CD14-positive monocyte (primary cell): ENCODE results near the gene CDC45. TPM values are rescaled to one million over a fixed set of nuclear protein-coding genes. Genes with fewer than 3 reads are reported as not detected.

Experiments
- DNase-seq, 3 donors: peaks; one replicate each; pipeline ENCODE4 v3.0.0-alpha.2; 2011 to 2022
- H2AFZ ChIP-seq: 2 replicates; pipeline ENCODE4 v1.6.0; 2012; ENCODE audit warnings: mild to moderate bottlenecking, low read depth, low read length, inconsistent platforms; ENCODE audit not compliant: insufficient read depth, poor library complexity, severe bottlenecking
- H3K27ac ChIP-seq, 2 donors: 1 replicate in 1 of 2; 2 replicates in 1 of 2; pipeline ENCODE4 v1.5.1; 2012 to 2013; ENCODE audit warnings: low read length in 2 of 2, control low read depth in 1 of 2, inconsistent platforms in 1 of 2, low read depth in 1 of 2, mild to moderate bottlenecking in 1 of 2
- H3K27me3 ChIP-seq, 2 donors: one replicate each; pipeline versions ENCODE4 v1.6.0 to v1.6.1; 2011 to 2013; ENCODE audit warnings: low read length in 2 of 2; ENCODE audit not compliant: control insufficient read depth in 2 of 2, insufficient read depth in 2 of 2
- H3K36me3 ChIP-seq, 2 donors: replicated peaks in 1 of 2; 1 replicate in 1 of 2; 2 replicates in 1 of 2; pipeline versions ENCODE4 v1.5.1 to v1.6.1; 2012 to 2013; ENCODE audit warnings: low read length in 2 of 2, control low read depth in 1 of 2, inconsistent platforms in 1 of 2, mild to moderate bottlenecking in 1 of 2; ENCODE audit not compliant: insufficient read depth in 2 of 2, control insufficient read depth in 1 of 2
- H3K4me1 ChIP-seq, 2 donors: 1 replicate in 1 of 2; 2 replicates in 1 of 2; pipeline versions ENCODE4 v1.5.1 to v1.6.1; 2012 to 2013; ENCODE audit warnings: low read length in 2 of 2, control low read depth in 1 of 2, inconsistent platforms in 1 of 2, mild to moderate bottlenecking in 1 of 2, moderate library complexity in 1 of 2; ENCODE audit not compliant: insufficient read depth in 2 of 2, control insufficient read depth in 1 of 2
- H3K4me2 ChIP-seq: replicated peaks from 2 replicates; pipeline ENCODE3; 2012; ENCODE audit warnings: low read length, moderate library complexity, mild to moderate bottlenecking; ENCODE audit not compliant: poor library complexity, severe bottlenecking; ENCODE audit errors: extremely low read depth
- H3K4me3 ChIP-seq, 3 experiments: fragments of 200-600 bp in 1 of 3; sonication (generic) in 1 of 3; replicated peaks in 1 of 3; 1 replicate in 2 of 3; 2 replicates in 1 of 3; pipeline ENCODE4 v1.5.1; 2011 to 2013; ENCODE audit warnings: low read length in 3 of 3, mild to moderate bottlenecking in 3 of 3, control low read depth in 2 of 3, low read depth in 2 of 3, inconsistent platforms in 1 of 3, moderate library complexity in 1 of 3
- H3K79me2 ChIP-seq: 2 replicates; pipeline ENCODE4 v1.6.0; 2012; ENCODE audit warnings: mild to moderate bottlenecking, control low read depth, inconsistent platforms, low read length, moderate library complexity; ENCODE audit not compliant: insufficient read depth
- H3K9ac ChIP-seq: 2 replicates; pipeline ENCODE4 v1.6.0; 2017; ENCODE audit warnings: low read length, mild to moderate bottlenecking; ENCODE audit not compliant: insufficient read depth, poor library complexity, severe bottlenecking
- H3K9me3 ChIP-seq, 2 donors: replicated peaks in 1 of 2; 1 replicate in 1 of 2; 2 replicates in 1 of 2; pipeline versions ENCODE4 v1.5.1 to v1.6.1; 2012 to 2013; ENCODE audit warnings: low read length in 2 of 2, control low read depth in 1 of 2; ENCODE audit not compliant: control insufficient read depth in 1 of 2, insufficient read depth in 1 of 2
- H4K20me1 ChIP-seq: 2 replicates; pipeline ENCODE4 v1.6.0; 2012; ENCODE audit warnings: mild to moderate bottlenecking, low read length, control low read depth, moderate library complexity; ENCODE audit not compliant: insufficient read depth
- H3K27ac Mint-ChIP-seq, 7 donors: one replicate each; pipeline ENCODE4 v1.8.0; 2020; ENCODE audit warnings: mild to moderate bottlenecking in 7 of 7, mixed read lengths in 7 of 7, moderate library complexity in 6 of 7, inconsistent platforms in 2 of 7
- H3K27me3 Mint-ChIP-seq, 3 donors: one replicate each; pipeline ENCODE4 v1.8.0; 2021 to 2022; ENCODE audit warnings: low read depth in 3 of 3, mild to moderate bottlenecking in 3 of 3, mixed read lengths in 3 of 3, moderate library complexity in 3 of 3, inconsistent platforms in 1 of 3
- H3K36me3 Mint-ChIP-seq, 2 donors: one replicate each; pipeline ENCODE4 v1.8.0; 2020; ENCODE audit warnings: mixed read lengths in 2 of 2, inconsistent platforms in 1 of 2, mild to moderate bottlenecking in 1 of 2
- H3K4me1 Mint-ChIP-seq: one replicate; pipeline ENCODE4 v1.8.0; 2020; ENCODE audit warnings: mild to moderate bottlenecking, mixed read lengths
- H3K4me3 Mint-ChIP-seq, 2 donors: one replicate each; pipeline ENCODE4 v1.8.0; 2020; ENCODE audit warnings: mild to moderate bottlenecking in 2 of 2, mixed read lengths in 2 of 2, moderate library complexity in 1 of 2
- H3K9me3 Mint-ChIP-seq, 7 donors: one replicate each; pipeline ENCODE4 v1.8.0; 2020 to 2022; ENCODE audit warnings: mixed read lengths in 7 of 7, mild to moderate bottlenecking in 6 of 7, moderate library complexity in 6 of 7, inconsistent platforms in 2 of 7
- CTCF ChIP-seq: fragments of 200-600 bp; IDR thresholded peaks from one replicate; pipeline ENCODE4 v1.8.0; 2022; ENCODE audit warnings: antibody characterized with exemption, mild to moderate bottlenecking
- WGBS: methylation state at CpG from one replicate; pipeline ENCODE4 v1.1.5; 2013; ENCODE audit warnings: missing lambda C conversion rate; ENCODE audit not compliant: insufficient coverage; 5-methylcytosine and 5-hydroxymethylcytosine counted together
- intact Hi-C, 2 donors: fragments of 100-400 bp; cut with micrococcal nuclease; formaldehyde crosslinking; loops; one replicate each; pipeline versions ENCODE4 v1.15.0 to v1.15.1; 2023
- polyA plus RNA-seq, 3 donors: library from polyadenylated mRNA; depleted of rRNA in 1 of 3; unstranded in 2 of 3; stranded (reverse) in 1 of 3; fragments of 300-500 nt in 2 of 3; fragments of >200 nt in 1 of 3; fragmentation: Illumina TruSeq in 2 of 3; gene quantifications; 1 replicate in 2 of 3; 2 replicates in 1 of 3; pipeline ENCODE4 v1.2.3, GENCODE V29; 2012 to 2021

The CDC45 gene
- polyA plus RNA-seq, 3 donors: 0.04 TPM; not detected in 2

- no peak for TF ChIP-seq CTCF
Measured at GRCh38 chr22:19498154-19498865, 18.6 kb downstream of the CDC45 start.

GRCh38 chr22:19498866-19499190 lies 19.1 kb downstream of the CDC45 start:
- Histone ChIP-seq H3K4me1 (no peaks in the 10 kb centered on the region), H3K9me3 (no peaks in the 10 kb centered on the region), H3K4me3 (no peak overlapping the region), H3K79me2 (no peaks in the 10 kb centered on the region), H3K9ac (no peak overlapping the region), H2AFZ (no peak overlapping the region), H3K4me2 (no peak overlapping the region), H3K27ac (no peak overlapping the region), H4K20me1 (no peaks in the 10 kb centered on the region), H3K36me3 (peaks cover 20 to 53% of the 10 kb centered on the region in 2 donors), H3K27me3 (no peaks in the 10 kb centered on the region)
- WGBS: 100% methylated on average over 3 of the region's 3 CpGs
- no peaks in the 10 kb centered on the region for H3K27me3 Mint-ChIP-seq
- no peaks in the 10 kb centered on the region for H3K9me3 Mint-ChIP-seq
- H3K4me1 Mint-ChIP-seq: no peaks in the 10 kb centered on the region
- no peak for DNase-seq
- H3K36me3 Mint-ChIP-seq: peaks cover 10 to 43% of the 10 kb centered on the region in 2 donors
- TF ChIP-seq CTCF: no peak
- intact Hi-C loops: loop anchor here in 1 of 2 donors (10.0 kb wide), 1 partner anchor 136 kb away; no protein-coding TSS in a partner anchor
- H3K4me3 Mint-ChIP-seq: no peak overlapping the region
- H3K27ac Mint-ChIP-seq: peak overlapping the region in 3 of 7 donors; percentile 22 to 58 (median 57)

More at GRCh38 chr22:19498154-19498865, 18.6 kb downstream of the CDC45 start:
- Histone ChIP-seq H3K4me3 (no peak overlapping the region), H3K79me2 (no peaks in the 10 kb centered on the region), H4K20me1 (no peaks in the 10 kb centered on the region), H3K4me2 (no peak overlapping the region), H3K4me1 (no peaks in the 10 kb centered on the region), H3K9me3 (no peaks in the 10 kb centered on the region), H3K9ac (peak overlapping the region; percentile 15), H3K27ac (no peak overlapping the region), H3K36me3 (peaks cover 21 to 53% of the 10 kb centered on the region in 2 donors), H3K27me3 (no peaks in the 10 kb centered on the region), H2AFZ (no peak overlapping the region)
- no peak overlapping the region for H3K4me3 Mint-ChIP-seq
- H3K27ac Mint-ChIP-seq: no peak overlapping the region
- DNase-seq: no peak
- H3K36me3 Mint-ChIP-seq: peaks cover 9 to 48% of the 10 kb centered on the region in 2 donors
- H3K27me3 Mint-ChIP-seq: no peaks in the 10 kb centered on the region
- no peaks in the 10 kb centered on the region for H3K4me1 Mint-ChIP-seq
- H3K9me3 Mint-ChIP-seq: no peaks in the 10 kb centered on the region
- intact Hi-C loops: loop anchor here in 1 of 2 donors (10.0 kb wide), 1 partner anchor 136 kb away; no protein-coding TSS in a partner anchor
- 90% methylated on average over 4 of the region's 7 CpGs for WGBS
